Right lobe of liver (tissue), 4 donors: ENCODE results near the gene PRIM2.

Experiments
- CTCF ChIP-seq, 4 donors: fragments of 200-600 bp in 3 of 4; fragments of 450-650 bp in 1 of 4; IDR thresholded peaks; one replicate each; pipeline versions ENCODE4 v1.5.1 to v1.8.0; 2016 to 2022; ENCODE audit warnings: antibody characterized with exemption in 4 of 4, mild to moderate bottlenecking in 2 of 4
- POLR2A ChIP-seq: fragments of 450-650 bp; IDR thresholded peaks from one replicate; pipeline ENCODE4 v1.6.1; 2017; ENCODE audit warnings: antibody characterized with exemption, mild to moderate bottlenecking
- donor health status: DM: no; HTN: no; CAD: no.
- donor health status: DM: no; HTN: no; CAD: no.
- donor health status: DM: no; HTN: yes; CAD: no.

- TF ChIP-seq POLR2A (no peak), CTCF (IDR thresholded peaks at IDR 0.05) (no peak)
These were observed 4.4 kb upstream of the PRIM2 start for GRCh38 chr6:57313009-57313408.
